HepG2 (cell line): Measurements from ENCODE around the gene SHISA9. TPM values are rescaled to one million over a fixed set of nuclear protein-coding genes. Genes with fewer than 3 reads are reported as not detected.

Experiments used
- BRCA1 ChIP-seq: sonication (generic); formaldehyde crosslinking; IDR thresholded peaks from 2 replicates; pipeline ENCODE4 v1.4.0; 2020; ENCODE audit warnings: missing genetic modification reagents
- CBX1 ChIP-seq: IDR thresholded peaks from one replicate; pipeline ENCODE4 v1.6.1; 2016; ENCODE audit warnings: antibody characterized with exemption, low read depth
- CC2D1A ChIP-seq: sonication (generic); formaldehyde crosslinking; IDR thresholded peaks from 2 replicates; pipeline ENCODE4 v1.8.1; 2023; ENCODE audit warnings: mild to moderate bottlenecking, missing genetic modification reagents
- CHCHD3 ChIP-seq: sonication (generic); formaldehyde crosslinking; IDR thresholded peaks from 2 replicates; pipeline ENCODE4 v1.8.0; 2022; ENCODE audit warnings: mild to moderate bottlenecking, missing genetic modification reagents, moderate library complexity
- MEIS2 ChIP-seq: sonication (generic); formaldehyde crosslinking; IDR thresholded peaks from 2 replicates; pipeline ENCODE4 v1.9.0; 2021; ENCODE audit warnings: mild to moderate bottlenecking, missing genetic modification reagents
- MTA1 ChIP-seq: sonication (generic); formaldehyde crosslinking; IDR thresholded peaks from 2 replicates; pipeline ENCODE4 v1.4.0; 2020; ENCODE audit warnings: missing genetic modification reagents, mild to moderate bottlenecking, borderline replicate concordance
- NFAT5 ChIP-seq: sonication (generic); formaldehyde crosslinking; IDR thresholded peaks from 2 replicates; pipeline ENCODE4 v1.4.0; 2020; ENCODE audit warnings: missing genetic modification reagents
- NFE2L1 ChIP-seq: sonication (generic); formaldehyde crosslinking; IDR thresholded peaks from 2 replicates; pipeline ENCODE4 v1.4.0; 2020; ENCODE audit warnings: missing genetic modification reagents, mild to moderate bottlenecking, borderline replicate concordance
- STAT5B ChIP-seq: sonication (generic); formaldehyde crosslinking; IDR thresholded peaks from 2 replicates; pipeline ENCODE4 v1.4.0; 2020; ENCODE audit warnings: missing genetic modification reagents
- TARDBP ChIP-seq: sonication (generic); formaldehyde crosslinking; IDR thresholded peaks from 2 replicates; pipeline ENCODE4 v1.8.0; 2022; ENCODE audit warnings: mild to moderate bottlenecking, missing genetic modification reagents
- TERF1 ChIP-seq: sonication (generic); formaldehyde crosslinking; IDR thresholded peaks from 2 replicates; pipeline ENCODE4 v1.8.0; 2022; ENCODE audit warnings: mild to moderate bottlenecking, missing genetic modification reagents, moderate library complexity
- TOPORS ChIP-seq: sonication (generic); formaldehyde crosslinking; IDR thresholded peaks from 2 replicates; pipeline ENCODE4 v1.8.0; 2023; ENCODE audit warnings: mild to moderate bottlenecking, missing genetic modification reagents
- U2AF1 ChIP-seq: fragments of 200-400 bp; formaldehyde crosslinking; optimal IDR thresholded peaks from 2 replicates; pipeline ENCODE3; 2017; ENCODE audit warnings: mild to moderate bottlenecking, low read depth, low read length
- ZBTB21 ChIP-seq: sonication (generic); formaldehyde crosslinking; IDR thresholded peaks from 2 replicates; pipeline ENCODE4 v1.4.0; 2020; ENCODE audit warnings: missing genetic modification reagents
- ZMYM3 ChIP-seq: sonication (generic); formaldehyde crosslinking; IDR thresholded peaks from 2 replicates; pipeline ENCODE4 v1.5.1; 2020; ENCODE audit warnings: mild to moderate bottlenecking, missing genetic modification reagents
- ZNF563 ChIP-seq: sonication (generic); formaldehyde crosslinking; IDR thresholded peaks from 2 replicates; pipeline ENCODE4 v1.8.0; 2022; ENCODE audit warnings: mild to moderate bottlenecking, moderate library complexity, missing genetic modification reagents
- ZNF691 ChIP-seq: sonication (generic); formaldehyde crosslinking; IDR thresholded peaks from 2 replicates; pipeline ENCODE4 v1.4.0; 2020; ENCODE audit warnings: missing genetic modification reagents, low read depth, mild to moderate bottlenecking, borderline replicate concordance
- ZNF839 ChIP-seq: sonication (generic); formaldehyde crosslinking; IDR thresholded peaks from 2 replicates; pipeline ENCODE4 v1.4.0; 2020; ENCODE audit warnings: missing genetic modification reagents, mild to moderate bottlenecking, borderline replicate concordance
- polyA plus RNA-seq, 8 experiments: library from polyadenylated mRNA; depleted of rRNA in 3 of 8; stranded (reverse) in 7 of 8; unstranded in 1 of 8; fragments of >200 nt; fragmentation: Illumina TruSeq in 4 of 8; extraction: Trizol in 4 of 8; gene quantifications; 2 replicates each; pipeline versions ENCODE4 v1.2.1 to v1.2.3, GENCODE V29; 2011 to 2016; ENCODE audit warnings: low read depth in 4 of 8, missing spikeins in 1 of 8, mixed read lengths in 1 of 8; ENCODE audit not compliant: insufficient read depth in 1 of 8
- total RNA-seq, 5 experiments: library from RNA; depleted of rRNA; stranded (reverse); fragments of >200 nt; fragmentation: Illumina TruSeq; extraction: Trizol; gene quantifications; 2 replicates each; pipeline ENCODE4 v1.2.3, GENCODE V29; 2016; ENCODE audit warnings: low read depth in 1 of 5
- TF ChIP-seq, protein P1 (sequence below): sonication (generic); formaldehyde crosslinking; IDR thresholded peaks from 2 replicates; pipeline ENCODE4 v1.9.0; 2021; ENCODE audit warnings: missing genetic modification reagents, borderline replicate concordance
- TF ChIP-seq, protein P2 (sequence below): sonication (generic); formaldehyde crosslinking; IDR thresholded peaks from 2 replicates; pipeline ENCODE4 v1.5.0; 2020; ENCODE audit warnings: missing genetic modification reagents

The SHISA9 gene
- total and polyA plus RNA-seq, 2 of the 13 experiments (the other 11 are each of a cell fraction or from before 2014, with no cell fraction given) = 0.01 TPM; not detected in 1

DNA sequence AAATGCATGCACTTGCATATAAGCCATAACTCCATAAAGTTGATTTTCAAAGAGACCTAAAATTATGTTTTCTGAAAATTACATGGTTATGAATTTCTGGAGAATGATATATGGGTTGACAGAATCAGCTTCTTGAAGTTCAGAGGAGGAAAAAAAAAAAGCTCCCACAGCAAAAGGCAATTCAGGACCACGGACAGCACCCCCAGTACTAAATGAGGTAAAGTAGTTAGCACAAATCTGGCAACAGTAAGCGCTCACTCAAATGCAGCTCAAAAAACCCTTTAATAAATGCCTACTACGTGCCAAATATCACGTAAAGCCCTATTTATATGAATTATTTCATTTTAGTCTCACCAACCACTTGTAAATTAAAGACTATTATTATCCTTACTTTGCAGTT is 135.2 kb downstream of the SHISA9 start (continued):
- no peak for TF ChIP-seq ZNF691 (CRISPR knock-in tag)
- TF ChIP-seq ZNF563 (CRISPR knock-in tag) = no peak
- peak; percentile 51; the same call in 1 of the 2 replicates for TF ChIP-seq ZBTB21 (CRISPR knock-in tag)
- TF ChIP-seq ZMYM3 (CRISPR knock-in tag) = no peak
- TF ChIP-seq U2AF1 = no peak
- TF ChIP-seq CBX1 = no peak
- no peak for TF ChIP-seq CC2D1A
- no peak for TF ChIP-seq NFAT5 (CRISPR knock-in tag)
- no peak for TF ChIP-seq TARDBP (CRISPR knock-in tag)
- no peak for TF ChIP-seq TOPORS (CRISPR knock-in tag)
- no peak for TF ChIP-seq TERF1 (CRISPR knock-in tag)
- TF ChIP-seq NFE2L1 (CRISPR knock-in tag) = no peak
- no peak for TF ChIP-seq CHCHD3 (CRISPR knock-in tag)
- 0 out of 2 replicates have a peak, but pooled peaks have one; percentile 84 for TF ChIP-seq BRCA1
- TF ChIP-seq MEIS2 (CRISPR knock-in tag) = 0 out of 2 replicates have a peak, but pooled peaks have one; percentile 61
- TF ChIP-seq, protein P1, sequence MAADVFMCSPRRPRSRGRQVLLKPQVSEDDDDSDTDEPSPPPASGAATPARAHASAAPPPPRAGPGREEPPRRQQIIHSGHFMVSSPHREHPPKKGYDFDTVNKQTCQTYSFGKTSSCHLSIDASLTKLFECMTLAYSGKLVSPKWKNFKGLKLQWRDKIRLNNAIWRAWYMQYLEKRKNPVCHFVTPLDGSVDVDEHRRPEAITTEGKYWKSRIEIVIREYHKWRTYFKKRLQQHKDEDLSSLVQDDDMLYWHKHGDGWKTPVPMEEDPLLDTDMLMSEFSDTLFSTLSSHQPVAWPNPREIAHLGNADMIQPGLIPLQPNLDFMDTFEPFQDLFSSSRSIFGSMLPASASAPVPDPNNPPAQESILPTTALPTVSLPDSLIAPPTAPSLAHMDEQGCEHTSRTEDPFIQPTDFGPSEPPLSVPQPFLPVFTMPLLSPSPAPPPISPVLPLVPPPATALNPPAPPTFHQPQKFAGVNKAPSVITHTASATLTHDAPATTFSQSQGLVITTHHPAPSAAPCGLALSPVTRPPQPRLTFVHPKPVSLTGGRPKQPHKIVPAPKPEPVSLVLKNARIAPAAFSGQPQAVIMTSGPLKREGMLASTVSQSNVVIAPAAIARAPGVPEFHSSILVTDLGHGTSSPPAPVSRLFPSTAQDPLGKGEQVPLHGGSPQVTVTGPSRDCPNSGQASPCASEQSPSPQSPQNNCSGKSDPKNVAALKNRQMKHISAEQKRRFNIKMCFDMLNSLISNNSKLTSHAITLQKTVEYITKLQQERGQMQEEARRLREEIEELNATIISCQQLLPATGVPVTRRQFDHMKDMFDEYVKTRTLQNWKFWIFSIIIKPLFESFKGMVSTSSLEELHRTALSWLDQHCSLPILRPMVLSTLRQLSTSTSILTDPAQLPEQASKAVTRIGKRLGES (CRISPR knock-in tag) = peak; percentile 80; the same call in 1 of the 2 replicates
- TF ChIP-seq ZNF839 (CRISPR knock-in tag) = no peak
- TF ChIP-seq MTA1 (CRISPR knock-in tag) = no peak
- TF ChIP-seq, protein P2, sequence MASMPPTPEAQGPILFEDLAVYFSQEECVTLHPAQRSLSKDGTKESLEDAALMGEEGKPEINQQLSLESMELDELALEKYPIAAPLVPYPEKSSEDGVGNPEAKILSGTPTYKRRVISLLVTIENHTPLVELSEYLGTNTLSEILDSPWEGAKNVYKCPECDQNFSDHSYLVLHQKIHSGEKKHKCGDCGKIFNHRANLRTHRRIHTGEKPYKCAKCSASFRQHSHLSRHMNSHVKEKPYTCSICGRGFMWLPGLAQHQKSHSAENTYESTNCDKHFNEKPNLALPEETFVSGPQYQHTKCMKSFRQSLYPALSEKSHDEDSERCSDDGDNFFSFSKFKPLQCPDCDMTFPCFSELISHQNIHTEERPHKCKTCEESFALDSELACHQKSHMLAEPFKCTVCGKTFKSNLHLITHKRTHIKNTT = no peak
- 0 out of 2 replicates have a peak, but pooled peaks have one; percentile 58 for TF ChIP-seq STAT5B (CRISPR knock-in tag)
